ENCODE measurements around the gene PDE1C.

DNA sequence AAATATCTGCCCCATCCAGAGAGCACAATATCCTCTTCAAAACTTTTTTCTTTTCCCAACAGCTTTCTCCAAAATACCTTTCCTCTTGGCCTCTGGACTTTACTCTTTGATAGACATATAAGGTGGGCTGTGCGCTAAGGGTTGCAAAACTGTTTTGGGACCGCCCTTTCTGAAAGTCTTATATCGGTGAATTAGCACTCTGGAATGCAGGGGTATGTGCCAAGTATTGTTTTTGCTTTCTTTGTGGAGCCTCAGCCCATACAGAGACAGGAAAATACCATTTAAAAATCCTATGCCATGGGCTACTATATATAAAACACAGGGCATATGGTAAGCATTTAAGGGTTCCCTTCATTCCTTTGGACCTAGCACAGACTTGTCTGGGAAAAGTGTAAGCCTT, 345.5 kb downstream of the PDE1C start:
- TF ChIP-seq POLR2A (IDR thresholded peaks at IDR 0.05; ENCODE audit: low read depth, low read length): no peak
- no peak for TF ChIP-seq POLR2AphosphoS5 (IDR thresholded peaks at IDR 0.05; ENCODE audit: low read depth, low read length)
- TF ChIP-seq SPI1 (IDR thresholded peaks at IDR 0.05; ENCODE audit: low read depth, low read length): no peak
- TF ChIP-seq TAF1 (IDR thresholded peaks at IDR 0.05; ENCODE audit: low read depth, low read length): no peak
- TF ChIP-seq POU2F2 (IDR thresholded peaks at IDR 0.05; ENCODE audit: low read depth, low read length): no peak
- no peak for TF ChIP-seq PAX5 (IDR thresholded peaks at IDR 0.05; ENCODE audit: insufficient read depth, low read length, severe bottlenecking)

Measured in GM12891 (cell line).